GM21423 (cell line): Measurements from ENCODE around the gene GPRASP3.
"Not testable (repeated sequence)": the region's sequence is repeated elsewhere in the genome, so short reads cannot be mapped to it uniquely, and the experiment has no call there.

Source experiments
- ATAC-seq: cut with Tn5 transposase; IDR thresholded peaks from one replicate; pipeline ENCODE4 v1.9.1; 2021; ENCODE audit warnings: mild to moderate bottlenecking, moderate library complexity; ENCODE audit not compliant: unreplicated experiment

Gene GPRASP3, protein sequence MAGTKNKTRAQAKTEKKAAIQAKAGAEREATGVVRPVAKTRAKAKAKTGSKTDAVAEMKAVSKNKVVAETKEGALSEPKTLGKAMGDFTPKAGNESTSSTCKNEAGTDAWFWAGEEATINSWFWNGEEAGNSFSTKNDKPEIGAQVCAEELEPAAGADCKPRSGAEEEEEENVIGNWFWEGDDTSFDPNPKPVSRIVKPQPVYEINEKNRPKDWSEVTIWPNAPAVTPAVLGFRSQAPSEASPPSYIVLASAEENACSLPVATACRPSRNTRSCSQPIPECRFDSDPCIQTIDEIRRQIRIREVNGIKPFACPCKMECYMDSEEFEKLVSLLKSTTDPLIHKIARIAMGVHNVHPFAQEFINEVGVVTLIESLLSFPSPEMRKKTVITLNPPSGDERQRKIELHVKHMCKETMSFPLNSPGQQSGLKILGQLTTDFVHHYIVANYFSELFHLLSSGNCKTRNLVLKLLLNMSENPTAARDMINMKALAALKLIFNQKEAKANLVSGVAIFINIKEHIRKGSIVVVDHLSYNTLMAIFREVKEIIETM

DNA sequence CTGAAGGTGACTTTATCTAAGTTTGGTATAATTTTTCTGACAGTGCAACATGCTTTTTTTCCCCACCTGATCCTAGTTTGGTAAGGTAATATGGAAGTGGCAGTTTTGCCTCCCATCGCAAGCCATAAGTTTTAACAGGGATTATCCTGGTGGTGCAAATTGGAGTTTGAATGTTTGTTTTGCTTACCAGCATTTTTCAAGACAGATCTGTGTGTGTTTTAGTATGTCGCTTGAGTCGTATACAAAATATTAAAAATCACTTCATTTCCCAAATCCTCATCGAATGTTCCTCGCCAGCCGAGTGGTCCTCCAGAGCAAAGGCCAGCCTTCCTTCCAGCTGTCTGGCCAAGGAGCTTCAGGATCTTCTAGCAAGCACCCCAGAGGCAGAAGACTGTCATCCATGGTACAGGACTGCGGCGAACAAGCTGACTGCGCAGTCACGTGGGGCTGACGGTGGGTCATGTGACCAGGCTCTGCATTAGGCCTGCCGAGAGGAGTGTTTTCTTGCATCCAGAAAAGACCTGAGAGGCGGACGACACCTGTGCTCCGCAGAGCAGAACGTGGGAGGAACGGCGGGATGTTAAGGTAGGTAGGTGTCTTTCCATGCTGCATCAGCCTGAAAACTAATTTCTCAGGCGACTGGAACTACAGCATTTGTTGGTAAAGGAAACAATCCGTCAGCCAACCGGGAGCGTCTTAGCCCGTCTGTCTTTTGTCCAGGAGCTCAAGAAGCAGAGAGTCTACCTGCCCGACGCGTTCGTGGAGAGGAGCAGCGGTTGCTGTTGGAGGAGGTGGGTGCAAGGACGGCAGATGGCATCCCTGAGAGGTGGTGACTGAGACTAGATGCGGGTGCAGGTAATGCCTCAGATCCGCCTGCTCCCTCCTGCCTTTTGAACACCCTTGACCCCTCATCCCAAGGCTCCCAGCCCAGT lies at the start of gene GPRASP3:
TSS of gene GPRASP3 (plus strand) at position 507 of the 932 bp plus-strand sequence. CDS start 28,253 bp downstream, outside the sequence.
- peak; percentile 96 for ATAC-seq

DNA sequence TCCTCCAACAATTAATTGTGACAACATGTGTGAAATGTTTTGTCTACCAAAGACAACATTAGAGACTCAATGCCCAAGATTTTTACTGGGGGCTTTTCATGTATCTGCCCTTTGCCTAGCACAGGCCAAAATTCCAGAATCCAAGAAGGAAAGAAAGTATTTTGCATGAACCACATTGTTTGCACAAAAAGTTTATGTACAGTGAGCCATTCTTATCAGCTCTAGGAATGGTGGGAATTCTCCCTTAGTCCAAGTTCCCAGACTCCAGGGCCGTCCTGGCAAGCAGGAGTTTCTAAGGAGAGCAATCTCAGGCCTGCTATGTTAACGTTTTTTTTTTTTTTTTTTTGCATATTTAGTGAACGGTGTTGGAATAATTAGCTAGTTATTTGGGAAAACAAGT lies 47.7 kb upstream of the GPRASP3 start:
- ATAC-seq: no peak

DNA sequence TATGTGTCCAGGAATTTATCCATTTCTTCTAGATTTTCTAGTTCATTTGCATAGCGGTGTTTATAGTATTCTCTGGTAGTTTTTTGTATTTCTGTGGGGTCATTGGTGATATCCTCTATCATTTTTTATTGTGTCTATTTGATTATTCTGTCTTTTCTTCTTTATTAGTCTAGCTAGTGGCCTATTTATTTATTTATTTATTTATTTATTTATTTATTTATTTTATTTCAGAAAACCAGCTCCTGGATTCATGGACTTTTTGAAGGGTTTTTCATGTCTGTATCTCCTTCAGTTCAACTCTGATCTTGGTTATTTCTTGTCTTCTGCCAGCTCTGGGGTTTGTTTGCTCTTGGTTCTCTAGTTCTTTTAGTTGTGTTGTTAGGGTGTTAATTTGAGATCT lies 43.1 kb upstream of the GPRASP3 start:
- not testable (repeated sequence) for ATAC-seq

DNA sequence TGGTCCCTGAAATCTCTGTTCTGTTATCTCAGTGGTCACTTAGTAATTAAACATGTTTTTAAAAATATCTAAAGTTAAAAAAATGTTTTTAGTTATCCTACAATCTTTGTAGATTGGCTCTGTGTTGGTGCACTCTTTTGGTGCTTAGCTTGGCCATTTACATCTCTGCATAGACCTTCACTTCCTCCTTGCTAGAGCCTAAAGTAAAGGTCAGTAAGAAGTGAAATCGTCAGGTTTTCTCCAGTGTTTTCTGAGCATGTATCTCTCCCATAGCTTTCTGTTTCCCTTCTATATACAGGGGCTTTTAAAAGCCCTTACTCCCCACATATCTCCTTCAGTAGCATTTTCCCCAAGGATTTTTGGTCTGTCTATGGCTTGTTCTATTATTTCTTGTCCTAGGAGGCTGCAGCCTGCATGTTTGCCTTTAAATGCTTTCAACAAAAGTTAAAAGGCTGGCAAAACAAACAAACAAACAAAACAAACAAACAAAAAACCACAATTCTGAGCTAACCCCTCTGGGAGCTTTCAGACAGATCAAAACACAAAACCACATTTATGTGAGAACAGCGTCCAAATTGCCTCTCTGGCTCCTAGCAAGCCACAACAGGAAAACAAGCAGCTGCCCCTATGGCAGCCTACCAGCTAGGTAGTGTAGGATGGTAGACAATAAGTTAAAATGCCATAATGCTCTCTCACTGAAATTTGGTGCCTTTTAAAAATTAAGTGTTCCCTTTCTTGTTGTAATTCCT lies 35.6 kb upstream of the GPRASP3 start:
- ATAC-seq: no peak

DNA sequence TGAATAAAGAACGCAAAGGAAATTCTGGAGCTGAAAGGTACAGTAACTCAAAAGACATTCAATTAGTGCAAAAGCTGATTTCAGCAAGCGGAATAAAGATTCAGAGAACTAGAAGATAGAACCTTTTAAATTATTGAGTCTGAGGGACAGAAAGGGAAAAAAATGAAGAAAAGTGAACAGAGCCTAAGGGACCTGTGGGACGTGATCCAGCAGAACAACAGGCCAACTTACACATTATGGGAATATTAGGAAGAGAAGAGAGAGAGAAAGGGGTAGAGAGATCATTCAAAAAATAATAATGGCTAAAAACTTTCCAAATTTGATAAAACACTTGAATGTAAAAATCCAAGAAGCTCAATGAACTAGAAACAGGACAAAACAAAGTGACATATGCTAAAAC lies 25.8 kb upstream of the GPRASP3 start:
- ATAC-seq: no peak

DNA sequence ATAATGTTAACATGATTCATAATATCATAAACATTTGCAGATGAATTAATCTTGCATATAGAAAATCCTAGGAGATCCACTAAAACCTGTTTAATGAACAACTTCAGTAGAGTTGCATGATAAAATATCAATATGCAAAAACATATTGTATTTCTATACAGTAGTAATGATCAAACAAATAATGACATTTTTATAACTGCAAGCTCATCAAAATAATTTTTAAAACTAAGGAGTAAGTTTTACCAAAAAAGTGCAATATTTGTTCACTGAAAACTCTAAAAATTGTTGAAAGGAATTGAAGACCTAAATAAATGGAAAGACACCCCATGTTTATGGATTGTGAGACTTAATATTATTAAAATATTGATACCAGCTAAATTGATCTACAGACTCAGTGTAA lies 24.2 kb upstream of the GPRASP3 start:
- no peak for ATAC-seq

DNA sequence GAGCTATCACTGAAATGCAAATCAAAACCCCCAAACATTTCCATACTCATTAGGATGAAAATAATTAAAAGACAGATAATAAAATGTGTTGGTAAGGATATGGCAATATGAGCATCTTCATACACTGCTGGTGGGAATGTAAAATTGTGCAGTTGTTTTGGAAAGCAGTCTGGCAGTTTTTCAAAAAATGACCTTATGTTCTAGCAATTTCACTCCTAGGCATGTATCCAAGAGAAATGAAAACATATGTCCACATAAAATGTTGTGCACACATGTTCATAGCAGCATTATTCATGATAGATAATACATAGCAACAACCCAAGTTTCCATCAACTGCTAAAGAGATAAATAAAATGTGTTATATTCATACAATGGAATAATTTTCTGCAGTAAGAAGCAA lies 23.0 kb upstream of the GPRASP3 start:
- ATAC-seq: no peak

DNA sequence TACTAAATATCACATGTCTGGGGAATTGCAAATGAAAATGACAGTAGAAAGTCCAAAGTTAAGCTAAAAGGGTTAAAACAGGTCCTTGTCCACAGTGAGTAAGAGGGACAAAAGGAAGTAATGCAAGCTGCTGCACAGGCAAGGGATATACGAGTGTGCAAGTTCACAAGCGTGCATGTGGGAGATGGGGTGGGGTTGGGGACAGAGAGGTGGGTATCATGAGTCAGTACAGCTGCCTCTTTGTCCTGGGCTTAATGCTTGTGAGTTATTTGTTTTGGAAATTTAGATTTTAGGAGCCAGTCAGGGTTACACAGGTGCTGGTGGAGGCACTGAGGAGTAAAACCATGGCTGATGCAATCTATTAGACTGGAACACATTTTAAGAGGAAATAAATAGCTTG lies 11.6 kb upstream of the GPRASP3 start:
- ATAC-seq: no peak

DNA sequence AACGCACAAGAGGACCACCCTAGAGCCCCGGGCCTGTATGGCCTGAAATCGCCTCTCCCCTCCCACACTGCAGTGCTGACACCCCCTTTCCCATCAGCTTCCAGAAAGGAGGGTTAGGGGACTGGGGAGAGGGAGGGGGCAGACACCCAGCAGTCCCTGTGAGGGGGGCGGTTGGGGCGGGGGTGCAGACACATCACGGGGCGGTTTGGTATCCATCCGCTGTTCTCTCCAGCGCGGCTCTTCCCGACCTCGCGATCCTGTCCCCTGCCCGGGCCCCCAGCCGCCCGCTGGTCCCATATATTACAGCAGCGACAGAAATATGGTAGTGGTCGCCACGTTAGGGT lies 8.7 kb upstream of the GPRASP3 start:
- ATAC-seq: no peak

DNA sequence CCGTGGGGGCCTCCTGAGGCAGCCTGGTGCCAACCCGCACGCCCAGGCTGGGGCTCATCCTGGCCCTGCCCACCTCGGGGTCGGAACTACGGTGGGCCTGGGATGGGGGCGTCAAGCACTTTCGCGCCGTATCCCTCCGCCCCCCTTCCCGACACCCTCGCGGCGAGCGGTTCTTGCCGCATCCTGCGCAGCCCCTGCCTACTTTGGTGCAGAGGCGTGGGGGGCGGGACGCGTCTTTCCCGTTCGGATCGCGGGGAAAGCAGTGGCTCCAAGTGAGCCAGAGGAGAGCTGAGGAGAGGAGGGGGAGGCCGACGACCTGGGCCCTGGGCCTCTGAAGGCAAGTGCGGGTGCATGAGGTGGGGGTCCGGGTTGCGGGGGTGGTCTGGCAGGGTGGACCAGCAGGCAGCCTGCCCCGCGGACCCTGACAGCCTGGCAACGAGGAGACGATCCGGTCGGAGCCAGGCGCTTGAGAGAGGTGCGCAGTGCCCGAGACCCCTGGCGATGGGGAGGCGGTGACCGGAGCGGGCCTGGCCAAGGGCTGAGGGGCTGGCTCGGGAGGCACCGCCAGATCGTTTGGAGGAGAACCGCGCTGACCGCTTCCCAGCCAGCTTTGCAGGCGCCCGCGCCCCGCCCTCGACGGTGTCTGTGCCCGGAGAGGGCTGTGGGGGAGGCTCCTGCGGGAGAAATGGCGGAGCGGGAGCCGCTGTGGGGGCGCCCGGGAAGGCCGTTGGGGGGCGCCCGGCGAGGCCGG lies 8.2 kb upstream of the GPRASP3 start, which contains the start of gene GPRASP2:
TSS of gene GPRASP2 (plus strand) at position 233 of the 751 bp plus-strand sequence. CDS start 2,422 bp downstream, outside the sequence.
- ATAC-seq: no peak

DNA sequence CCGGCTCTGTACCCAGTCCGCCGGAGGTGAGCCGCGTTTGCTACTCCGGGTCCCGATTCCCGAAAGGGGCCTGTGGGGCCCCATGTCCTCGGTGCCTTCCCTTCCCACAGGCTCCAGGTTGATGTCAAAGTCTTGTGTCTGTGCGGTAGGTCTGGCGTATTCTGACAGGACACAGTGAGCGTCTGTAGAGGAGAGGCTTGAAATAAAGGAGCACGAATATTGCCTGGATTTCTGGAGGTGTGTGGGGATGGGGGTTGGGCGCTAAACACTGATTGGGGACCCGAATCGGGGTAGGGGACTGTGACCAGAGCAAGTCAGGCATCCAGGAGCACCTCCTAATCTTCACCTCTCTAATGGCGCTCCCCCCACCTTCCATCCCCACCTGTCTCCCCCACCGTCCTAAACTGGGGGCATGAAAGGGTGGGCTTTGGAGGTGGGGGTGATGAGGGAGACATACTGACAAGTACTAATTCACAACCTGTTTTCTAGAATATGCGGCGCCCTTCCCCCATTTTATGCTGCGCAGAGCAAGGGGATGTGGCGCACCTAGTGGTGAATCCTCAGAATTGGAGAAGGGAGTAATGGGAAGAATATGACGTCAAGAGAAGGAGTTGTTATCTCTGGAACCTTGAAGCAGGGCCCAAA lies 7.4 kb upstream of the GPRASP3 start:
- peak; percentile 46 for ATAC-seq

DNA sequence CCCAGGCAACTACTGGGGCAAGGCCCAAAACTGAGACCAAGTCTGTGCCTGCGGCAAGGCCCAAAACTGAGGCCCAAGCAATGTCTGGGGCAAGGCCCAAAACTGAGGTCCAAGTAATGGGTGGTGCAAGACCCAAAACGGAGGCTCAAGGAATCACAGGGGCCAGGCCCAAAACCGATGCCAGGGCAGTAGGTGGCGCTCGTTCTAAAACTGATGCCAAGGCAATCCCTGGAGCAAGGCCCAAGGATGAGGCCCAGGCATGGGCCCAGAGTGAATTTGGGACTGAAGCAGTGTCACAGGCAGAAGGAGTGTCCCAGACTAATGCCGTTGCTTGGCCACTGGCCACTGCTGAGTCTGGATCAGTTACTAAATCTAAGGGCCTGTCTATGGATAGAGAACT lies 5.5 kb upstream of the GPRASP3 start:
- no peak for ATAC-seq

DNA sequence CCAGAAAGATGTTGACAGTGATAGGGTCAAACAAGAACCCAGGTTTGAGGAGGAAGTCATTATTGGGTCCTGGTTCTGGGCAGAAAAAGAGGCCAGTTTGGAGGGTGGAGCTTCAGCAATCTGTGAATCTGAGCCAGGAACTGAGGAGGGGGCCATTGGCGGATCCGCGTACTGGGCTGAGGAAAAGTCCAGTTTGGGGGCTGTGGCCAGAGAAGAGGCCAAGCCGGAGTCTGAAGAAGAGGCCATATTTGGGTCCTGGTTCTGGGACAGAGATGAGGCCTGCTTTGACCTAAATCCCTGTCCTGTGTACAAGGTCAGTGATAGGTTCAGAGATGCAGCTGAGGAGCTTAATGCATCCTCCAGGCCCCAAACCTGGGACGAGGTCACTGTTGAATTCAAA lies 4.6 kb upstream of the GPRASP3 start:
- no peak for ATAC-seq

DNA sequence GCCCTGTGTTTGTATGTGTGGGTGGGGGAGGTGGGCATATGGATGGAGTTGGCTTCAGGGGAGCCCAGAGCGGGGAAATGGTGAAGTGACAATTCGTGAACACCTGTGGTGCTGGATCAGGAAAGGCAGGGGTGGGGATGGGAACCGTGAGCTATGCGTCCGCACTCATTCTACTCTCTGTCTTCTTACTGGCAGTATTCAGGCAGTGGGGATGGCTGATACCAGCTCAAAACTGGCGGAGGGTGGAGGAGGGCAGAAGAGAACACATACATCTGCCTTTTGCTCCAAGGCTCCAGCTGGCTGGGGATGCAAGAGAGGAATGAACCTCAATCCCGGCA lies 595 bp downstream of the GPRASP3 start:
- ATAC-seq: not testable (repeated sequence)

DNA sequence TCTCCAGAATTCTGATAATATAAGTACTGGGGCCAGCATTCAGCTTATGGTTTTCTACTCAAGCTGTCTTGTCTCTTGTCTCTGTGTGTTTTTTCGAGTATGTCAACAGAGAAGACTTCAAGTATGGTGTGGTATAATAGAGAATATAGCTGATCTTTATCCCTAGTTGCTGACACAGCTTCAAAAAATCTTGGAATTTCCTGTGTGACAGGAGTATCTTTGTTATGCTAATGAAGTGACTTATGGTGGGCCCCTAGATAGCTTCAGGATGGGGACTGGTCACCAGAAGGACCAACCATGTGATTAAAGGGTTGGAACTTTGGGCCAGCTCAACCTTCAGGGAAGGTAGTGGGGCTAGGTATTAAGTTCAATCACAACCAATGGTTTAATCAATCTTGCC lies 2.9 kb downstream of the GPRASP3 start:
- ATAC-seq: no peak

DNA sequence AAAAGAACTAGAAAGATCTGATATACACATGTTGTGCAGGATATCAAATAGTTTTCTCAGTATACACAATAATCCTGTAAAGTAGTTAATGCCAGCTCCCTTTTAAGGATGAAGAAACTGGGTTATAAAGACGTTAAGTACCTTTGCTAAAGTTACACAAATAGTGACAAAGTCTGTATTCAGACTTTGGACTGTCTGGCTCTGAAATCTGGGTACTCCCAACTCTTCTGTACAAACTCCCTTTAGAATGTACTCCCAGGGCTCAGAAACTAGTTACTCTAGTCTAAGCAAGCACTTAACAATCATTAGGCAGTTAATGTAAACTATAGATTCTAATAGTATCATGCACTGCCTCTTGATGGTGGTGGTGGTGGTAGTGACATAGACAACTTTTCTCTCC lies 7.2 kb downstream of the GPRASP3 start:
- ATAC-seq: no peak

DNA sequence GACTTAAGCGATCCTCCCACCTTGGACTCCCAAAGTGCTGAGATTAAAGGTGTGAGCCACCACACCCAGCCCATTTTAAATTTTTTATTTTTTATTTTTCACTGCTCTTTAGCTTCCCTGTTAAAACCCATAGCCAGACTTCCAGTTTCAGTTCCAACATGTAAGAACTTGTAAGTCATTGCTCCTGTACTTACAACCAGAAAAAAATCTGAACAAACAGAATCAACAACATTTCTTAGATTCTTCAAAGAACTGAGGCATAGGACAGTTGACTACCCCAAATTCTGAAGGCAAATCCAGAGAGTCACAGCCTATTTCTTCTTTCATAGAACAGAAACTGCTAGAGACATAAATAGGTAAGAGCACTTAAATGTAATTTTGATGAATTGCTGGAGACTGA lies 8.1 kb downstream of the GPRASP3 start:
- no peak for ATAC-seq

DNA sequence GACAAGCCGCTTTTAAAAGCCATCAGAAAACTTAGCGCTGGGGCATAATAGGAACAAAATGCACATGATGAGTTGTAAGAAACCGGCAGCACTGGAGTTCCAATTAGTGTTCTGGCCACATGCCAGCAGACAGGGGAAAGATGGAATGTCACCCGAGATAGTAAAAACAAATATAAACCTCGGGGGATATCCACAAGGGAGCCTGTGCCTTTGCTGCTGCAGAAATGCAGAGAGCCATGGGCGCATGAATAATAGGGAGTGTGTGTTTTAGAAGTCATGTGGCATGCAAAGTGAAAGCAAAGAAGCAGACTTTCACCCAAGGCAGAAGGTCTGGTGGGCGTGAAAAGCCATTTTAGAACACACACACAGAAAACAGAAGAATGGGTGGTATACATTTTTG lies 19.1 kb downstream of the GPRASP3 start:
- ATAC-seq: no peak

DNA sequence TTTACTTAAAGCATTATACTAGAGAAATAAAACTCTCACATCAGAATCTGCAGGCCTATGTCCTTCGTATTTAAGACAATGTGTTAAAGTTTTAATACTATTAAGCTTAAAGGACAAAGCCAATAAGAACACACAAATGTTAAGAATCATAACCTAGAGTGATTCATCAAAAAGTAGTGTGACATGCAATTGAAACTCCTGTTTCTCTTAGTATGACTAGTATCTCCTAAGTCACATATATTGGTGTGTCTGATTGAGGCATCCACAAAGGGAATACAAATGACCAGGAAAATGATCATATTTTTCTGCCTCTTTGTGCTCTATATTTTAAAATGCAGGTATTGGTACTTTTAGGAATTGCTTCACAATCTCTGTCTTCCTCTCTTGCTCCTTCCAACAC lies 23.8 kb downstream of the GPRASP3 start:
- ATAC-seq: no peak

DNA sequence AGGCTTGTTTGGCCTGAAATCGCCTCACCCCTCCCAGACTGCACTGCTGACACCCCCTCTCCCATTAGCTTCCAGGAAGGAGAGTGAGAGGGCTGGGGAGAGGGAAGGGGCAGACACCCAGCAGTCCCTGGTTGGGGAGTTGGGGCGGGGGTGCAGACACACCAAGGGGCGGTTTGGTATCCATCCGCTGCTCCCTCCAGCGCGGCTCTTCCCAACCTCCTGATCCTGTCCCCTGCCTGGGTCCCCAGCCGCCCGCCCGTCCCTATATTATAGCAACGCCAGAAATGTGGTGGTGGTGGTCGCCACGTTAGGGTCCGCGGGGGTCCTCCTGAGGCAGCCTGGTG lies 24.9 kb downstream of the GPRASP3 start:
- no peak for ATAC-seq
